Measurements from ENCODE around the gene ZFP36.

ZFP36 gene

GRCh38 chr19:39411081-39411831 is 4.6 kb downstream of the ZFP36 start:
- peak overlapping the region; percentile 47 for H3K4me2 ChIP-seq (ENCODE audit: low read depth, low read length)
- H3K9ac ChIP-seq (ENCODE audit: low read length): peak overlapping the region; percentile 99; the same call in 1 of the 2 replicates
- peaks cover 12% of the 10 kb centered on the region; the same call in 1 of the 2 replicates for H3K36me3 ChIP-seq (replicated peaks; ENCODE audit: insufficient read depth, low read length)
- no peaks in the 10 kb centered on the region for H3K9me3 ChIP-seq (replicated peaks; ENCODE audit: insufficient read depth, low read length)
- no peak overlapping the region for H2AFZ ChIP-seq (ENCODE audit: low read length)
- H3K27me3 ChIP-seq (replicated peaks; ENCODE audit: insufficient read depth, low read length): no peaks in the 10 kb centered on the region
- peak overlapping the region; percentile 17; the same call in 1 of the 2 replicates for H3K4me3 ChIP-seq (ENCODE audit: low read length)
- H4K20me1 ChIP-seq (ENCODE audit: insufficient read depth, low read length): peaks cover 20% of the 10 kb centered on the region; the same call in 1 of the 2 replicates
- peaks cover 15% of the 10 kb centered on the region for H3K4me1 ChIP-seq (ENCODE audit: low read length)
- peaks cover 24% of the 10 kb centered on the region for H3K79me2 ChIP-seq (ENCODE audit: low read length)
- no peaks in the 10 kb centered on the region for H3K9me2 ChIP-seq (replicated peaks; ENCODE audit: insufficient read depth, low read length)
- peak overlapping the region; percentile 100; the same call in 1 of the 2 replicates for H3K27ac ChIP-seq (ENCODE audit: low read length)
- peak; percentile 27 for DNase-seq
- TF ChIP-seq EZH2phosphoT487 (IDR thresholded peaks at IDR 0.05; ENCODE audit: low read length) (no peak), CTCF (IDR thresholded peaks at IDR 0.05; ENCODE audit: low read length) (no peak), EZH2 (optimal IDR thresholded peaks at IDR 0.05; ENCODE audit: low read depth, low read length) (no peak)
- peaks cover 52% of the 10 kb centered on the region for H3F3A ChIP-seq (ENCODE audit: insufficient read depth, low read length)

- Histone ChIP-seq H3F3A (ENCODE audit: insufficient read depth, low read length) (peaks cover 49% of the 10 kb centered on the region), H3K4me3 (ENCODE audit: low read length) (peak overlapping the region; percentile 17), H2AFZ (ENCODE audit: low read length) (no peak overlapping the region), H3K9me2 (replicated peaks; ENCODE audit: insufficient read depth, low read length) (no peaks in the 10 kb centered on the region), H3K79me2 (ENCODE audit: low read length) (peaks cover 22% of the 10 kb centered on the region), H3K4me2 (ENCODE audit: low read depth, low read length) (peak overlapping the region; percentile 47), H3K27me3 (replicated peaks; ENCODE audit: insufficient read depth, low read length) (no peaks in the 10 kb centered on the region), H3K27ac (ENCODE audit: low read length) (peak overlapping the region; percentile 100; the same call in 1 of the 2 replicates), H3K9ac (ENCODE audit: low read length) (peak overlapping the region; percentile 99; the same call in 1 of the 2 replicates), H4K20me1 (ENCODE audit: insufficient read depth, low read length) (peaks cover 20% of the 10 kb centered on the region; the same call in 1 of the 2 replicates), H3K9me3 (replicated peaks; ENCODE audit: insufficient read depth, low read length) (no peaks in the 10 kb centered on the region), H3K36me3 (replicated peaks; ENCODE audit: insufficient read depth, low read length) (peaks cover 12% of the 10 kb centered on the region; the same call in 1 of the 2 replicates), H3K4me1 (ENCODE audit: low read length) (peaks cover 15% of the 10 kb centered on the region)
- peak; percentile 91 for DNase-seq
- TF ChIP-seq CTCF (IDR thresholded peaks at IDR 0.05; ENCODE audit: low read length) (peak; percentile 96), EZH2 (optimal IDR thresholded peaks at IDR 0.05; ENCODE audit: low read depth, low read length) (no peak)
Measured at GRCh38 chr19:39411832-39412099, 5.1 kb downstream of the ZFP36 start.

GRCh38 chr19:39412100-39412866 is 5.6 kb downstream of the ZFP36 start, which contains the start of gene PLEKHG2:
TSS of gene PLEKHG2 (plus strand) at chr19:39412669. CDS start at chr19:39414087, 1,418 bp downstream.
- Histone ChIP-seq H3K27me3 (replicated peaks; ENCODE audit: insufficient read depth, low read length) (no peaks in the 10 kb centered on the region), H3F3A (ENCODE audit: insufficient read depth, low read length) (peaks cover 44% of the 10 kb centered on the region), H3K9ac (ENCODE audit: low read length) (peak within 1 kb of the TSS; percentile 99), H3K27ac (ENCODE audit: low read length) (peak within 1 kb of the TSS; percentile 100; the same call in 1 of the 2 replicates), H3K79me2 (ENCODE audit: low read length) (peaks cover 17% of the 10 kb centered on the region), H2AFZ (ENCODE audit: low read length) (peak within 1 kb of the TSS; percentile 84), H3K9me2 (replicated peaks; ENCODE audit: insufficient read depth, low read length) (no peaks in the 10 kb centered on the region), H3K4me2 (ENCODE audit: low read depth, low read length) (peak within 1 kb of the TSS; percentile 97), H3K9me3 (replicated peaks; ENCODE audit: insufficient read depth, low read length) (no peaks in the 10 kb centered on the region), H4K20me1 (ENCODE audit: insufficient read depth, low read length) (peaks cover 16% of the 10 kb centered on the region; the same call in 1 of the 2 replicates), H3K4me1 (ENCODE audit: low read length) (peaks cover 15% of the 10 kb centered on the region), H3K4me3 (ENCODE audit: low read length) (peak within 1 kb of the TSS; percentile 79), H3K36me3 (replicated peaks; ENCODE audit: insufficient read depth, low read length) (peaks cover 12% of the 10 kb centered on the region; the same call in 1 of the 2 replicates)
- TF ChIP-seq EZH2 (optimal IDR thresholded peaks at IDR 0.05; ENCODE audit: low read depth, low read length) (no peak), CTCF (IDR thresholded peaks at IDR 0.05; ENCODE audit: low read length) (peak; percentile 81; the same call in 1 of the 2 replicates)
- DNase-seq: peak; percentile 99
